CD8-positive, alpha-beta memory T cell (primary cell): ENCODE measurements around the gene LRRC8B. TPM values are rescaled to one million over a fixed set of nuclear protein-coding genes. Genes with fewer than 3 reads are reported as not detected.
"Not testable (repeated sequence)": the region's sequence is repeated elsewhere in the genome, so short reads cannot be mapped to it uniquely, and the experiment has no call there.

Experiments
- CTCF ChIA-PET: fragments of 350-600 bp; sonication (Branson Sonifier 250); formaldehyde crosslinking; loops from one replicate; lab custom pipeline; 2021; ENCODE audit warnings: antibody characterized with exemption; lab: Charles Lee
- POLR2A ChIA-PET: fragments of 350-600 bp; sonication (Branson Sonifier 250); formaldehyde crosslinking; loops from one replicate; lab custom pipeline; 2021; ENCODE audit warnings: antibody characterized with exemption; lab: Charles Lee
- DNase-seq, 5 donors: peaks; one replicate each; pipeline versions ENCODE4 v3.0.0 to v3.0.0-alpha.2; 2020 to 2022; ENCODE audit warnings: mixed read lengths in 1 of 5
- H3K27ac ChIP-seq: one replicate; pipeline ENCODE4 v1.7.0; 2013; ENCODE audit warnings: low read depth, mild to moderate bottlenecking, low read length, moderate library complexity
- H3K27me3 ChIP-seq: 2 replicates; pipeline ENCODE4 v1.7.0; 2013; ENCODE audit warnings: low read length, mild to moderate bottlenecking; ENCODE audit not compliant: insufficient read depth, poor library complexity, severe bottlenecking
- H3K36me3 ChIP-seq: 2 replicates; pipeline ENCODE4 v1.7.0; 2013; ENCODE audit warnings: mild to moderate bottlenecking, low read length, moderate library complexity; ENCODE audit not compliant: insufficient read depth
- H3K4me1 ChIP-seq: 2 replicates; pipeline ENCODE4 v1.7.0; 2013; ENCODE audit warnings: mild to moderate bottlenecking, low read length, moderate library complexity; ENCODE audit not compliant: insufficient read depth
- H3K4me3 ChIP-seq: 2 replicates; pipeline ENCODE4 v1.7.0; 2013; ENCODE audit warnings: mild to moderate bottlenecking, low read length
- H3K9me3 ChIP-seq: 2 replicates; pipeline ENCODE4 v1.7.0; 2013; ENCODE audit warnings: mild to moderate bottlenecking, low read length
- H3K27ac Mint-ChIP-seq, 8 donors: one replicate each; pipeline ENCODE4 v1.8.0; 2020 to 2021; ENCODE audit warnings: mixed read lengths in 8 of 8, mild to moderate bottlenecking in 6 of 8, inconsistent platforms in 3 of 8, moderate library complexity in 3 of 8
- H3K27me3 Mint-ChIP-seq, 2 donors: one replicate each; pipeline ENCODE4 v1.8.0; 2020 to 2021; ENCODE audit warnings: mixed read lengths in 2 of 2, mild to moderate bottlenecking in 1 of 2, moderate library complexity in 1 of 2
- H3K36me3 Mint-ChIP-seq, 3 donors: one replicate each; pipeline ENCODE4 v1.8.0; 2020 to 2021; ENCODE audit warnings: mixed read lengths in 3 of 3, inconsistent platforms in 1 of 3, mild to moderate bottlenecking in 1 of 3
- H3K4me1 Mint-ChIP-seq, 3 donors: one replicate each; pipeline ENCODE4 v1.8.0; 2020 to 2021; ENCODE audit warnings: mixed read lengths in 3 of 3, inconsistent platforms in 1 of 3, mild to moderate bottlenecking in 1 of 3
- H3K4me3 Mint-ChIP-seq, 7 donors: one replicate each; pipeline ENCODE4 v1.8.0; 2020 to 2021; ENCODE audit warnings: mixed read lengths in 7 of 7, mild to moderate bottlenecking in 6 of 7, moderate library complexity in 4 of 7, inconsistent platforms in 2 of 7
- H3K9me3 Mint-ChIP-seq, 5 donors: one replicate each; pipeline ENCODE4 v1.8.0; 2020 to 2022; ENCODE audit warnings: mixed read lengths in 5 of 5, mild to moderate bottlenecking in 3 of 5, moderate library complexity in 2 of 5, inconsistent platforms in 1 of 5
- polyA plus RNA-seq: library from polyadenylated mRNA; unstranded; fragments of 300-500 nt; fragmentation: Illumina TruSeq; gene quantifications from one replicate; pipeline ENCODE4 v1.2.3, GENCODE V29; 2021
- total RNA-seq, 2 experiments: library from RNA; stranded (reverse); gene quantifications; one replicate each; pipeline ENCODE4 v1.2.3, GENCODE V29; 2021

Gene LRRC8B
- total and polyA plus RNA-seq, 3 experiments from 2014 or later: 16.3 to 39.5 (median 36.9) TPM

- peaks cover 21% of the 10 kb centered on the region for H3K4me1 ChIP-seq
- no peak overlapping the region for H3K27ac ChIP-seq
- no peak for DNase-seq
- no peaks in the 10 kb centered on the region for H3K9me3 ChIP-seq
- H3K36me3 ChIP-seq: no peaks in the 10 kb centered on the region
- POLR2A ChIA-PET: no interaction called here
- H3K27ac Mint-ChIP-seq: no peak overlapping the region
- CTCF ChIA-PET: no interaction called here
- peaks cover 28 to 71% (median 55%) of the 10 kb centered on the region in 3 donors for H3K4me1 Mint-ChIP-seq
- no peaks in the 10 kb centered on the region for H3K9me3 Mint-ChIP-seq
- peaks cover 6 to 10% (median 10%) of the 10 kb centered on the region in 3 donors for H3K36me3 Mint-ChIP-seq
- no peak overlapping the region for H3K4me3 ChIP-seq
- no peaks in the 10 kb centered on the region for H3K27me3 Mint-ChIP-seq
- H3K4me3 Mint-ChIP-seq: no peak overlapping the region
- no peaks in the 10 kb centered on the region for H3K27me3 ChIP-seq
Measured at GRCh38 chr1:89532866-89533265, 8.2 kb downstream of the LRRC8B start.

DNA sequence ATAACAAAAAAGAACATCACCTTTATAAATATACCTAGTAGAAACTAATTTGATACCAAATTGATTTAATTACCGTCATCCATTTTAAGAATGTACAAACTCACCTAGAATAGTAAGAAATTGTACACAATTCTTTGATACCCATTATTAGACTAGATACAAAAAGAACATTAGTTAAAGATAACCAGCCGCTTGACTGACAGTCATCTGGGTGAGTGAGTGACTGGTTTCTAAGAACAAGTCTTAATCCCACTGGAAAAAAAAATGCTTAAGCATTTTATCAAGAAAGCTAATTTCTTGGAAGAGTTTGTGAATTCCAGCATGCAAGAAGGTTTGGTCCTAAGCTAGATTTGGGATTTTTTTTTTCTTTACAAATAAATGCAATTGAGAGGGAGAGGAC lies 10.9 kb downstream of the LRRC8B start:
- no peak overlapping the region for H3K4me3 Mint-ChIP-seq
- no peak overlapping the region for H3K4me3 ChIP-seq
- no peaks in the 10 kb centered on the region for H3K27me3 Mint-ChIP-seq
- no peak overlapping the region for H3K27ac Mint-ChIP-seq
- no peaks in the 10 kb centered on the region for H3K9me3 Mint-ChIP-seq
- no peak for DNase-seq
- no peaks in the 10 kb centered on the region for H3K27me3 ChIP-seq
- ChIA-PET POLR2A (no interaction called here), CTCF (no interaction called here)
- H3K9me3 ChIP-seq: no peaks in the 10 kb centered on the region
- no peak overlapping the region for H3K27ac ChIP-seq
- peaks cover 6 to 15% (median 13%) of the 10 kb centered on the region in 3 donors for H3K36me3 Mint-ChIP-seq
- peaks cover 37 to 84% (median 63%) of the 10 kb centered on the region in 3 donors for H3K4me1 Mint-ChIP-seq
- no peaks in the 10 kb centered on the region for H3K36me3 ChIP-seq
- H3K4me1 ChIP-seq: peaks cover 14% of the 10 kb centered on the region

DNA sequence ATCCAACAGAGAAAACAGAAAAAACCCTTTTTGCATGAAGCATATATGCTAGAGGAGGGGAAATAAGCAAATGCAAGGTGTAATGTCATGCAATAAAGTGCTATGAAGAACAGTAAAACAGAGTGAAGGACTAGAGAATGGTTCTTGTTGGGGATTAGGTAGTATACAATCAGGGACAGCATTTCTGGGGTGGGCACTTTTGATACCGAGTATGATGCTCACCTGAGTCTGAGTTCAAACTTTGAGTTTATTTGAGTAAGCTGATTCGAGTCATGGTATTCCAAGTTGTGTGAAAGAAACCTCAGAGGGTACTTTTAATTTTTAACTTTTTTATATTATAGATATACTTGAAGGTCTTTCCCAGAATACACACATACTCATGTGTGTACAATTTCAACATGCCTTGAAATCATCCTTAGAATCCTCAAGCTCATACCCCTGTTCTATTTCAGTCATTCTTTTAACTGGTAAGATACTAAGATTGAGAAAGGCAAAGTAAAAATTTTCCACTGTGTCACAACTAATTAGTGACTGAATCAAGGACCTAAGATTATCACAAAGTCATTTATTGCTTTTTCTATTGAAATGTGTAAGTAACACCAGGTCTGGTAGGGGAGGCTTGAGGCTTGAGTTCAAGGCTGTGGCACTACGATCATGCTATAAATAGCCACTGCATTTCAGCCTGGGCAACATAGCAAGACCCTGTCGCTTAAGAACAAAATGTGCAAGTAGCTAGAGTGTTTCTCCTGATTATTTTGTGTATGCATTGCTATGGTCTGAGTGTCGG lies 12.1 kb downstream of the LRRC8B start:
- no peaks in the 10 kb centered on the region for H3K9me3 ChIP-seq
- H3K4me3 ChIP-seq: no peak overlapping the region
- no peaks in the 10 kb centered on the region for H3K9me3 Mint-ChIP-seq
- H3K4me1 Mint-ChIP-seq: peaks cover 33 to 82% (median 60%) of the 10 kb centered on the region in 3 donors
- ChIA-PET CTCF (no interaction called here), POLR2A (interaction anchor here (0.7 kb wide), 1 partner anchor 11 kb away, joined by 3 read pairs; no protein-coding TSS in a partner anchor)
- no peaks in the 10 kb centered on the region for H3K27me3 Mint-ChIP-seq
- H3K36me3 ChIP-seq: no peaks in the 10 kb centered on the region
- no peak for DNase-seq
- H3K27ac ChIP-seq: no peak overlapping the region
- no peak overlapping the region for H3K4me3 Mint-ChIP-seq
- peak overlapping the region in 1 of 8 donors; percentile 64 for H3K27ac Mint-ChIP-seq
- peaks cover 10 to 17% (median 11%) of the 10 kb centered on the region in 3 donors for H3K36me3 Mint-ChIP-seq
- no peaks in the 10 kb centered on the region for H3K27me3 ChIP-seq
- peaks cover 6% of the 10 kb centered on the region for H3K4me1 ChIP-seq

DNA sequence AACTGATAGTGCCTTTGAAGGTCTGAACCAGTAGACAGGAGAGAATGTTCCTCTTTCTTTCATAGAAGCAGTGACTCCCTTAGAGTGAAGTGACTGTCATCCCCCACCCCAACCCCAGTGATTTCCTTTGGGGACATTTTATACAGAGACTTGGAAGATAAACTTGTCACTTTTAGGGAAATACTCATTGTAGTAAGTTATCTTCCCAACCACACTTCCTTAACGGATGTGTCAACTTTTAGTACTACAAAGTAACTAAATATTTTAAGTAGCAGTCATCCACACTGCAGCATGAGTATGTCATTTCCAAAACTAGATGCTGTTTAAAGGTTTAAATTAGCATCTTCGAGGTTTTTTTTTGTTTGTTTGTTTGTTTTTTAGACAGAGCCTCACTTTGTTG lies 13.7 kb downstream of the LRRC8B start:
- CTCF ChIA-PET: no interaction called here
- POLR2A ChIA-PET: no interaction called here
- no peak overlapping the region for H3K4me3 Mint-ChIP-seq
- H3K27me3 ChIP-seq: no peaks in the 10 kb centered on the region
- no peak overlapping the region for H3K27ac ChIP-seq
- H3K4me3 ChIP-seq: no peak overlapping the region
- peak overlapping the region in 2 of 8 donors; percentile 1 to 26 for H3K27ac Mint-ChIP-seq
- no peaks in the 10 kb centered on the region for H3K4me1 ChIP-seq
- H3K36me3 Mint-ChIP-seq: peaks cover 4 to 14% (median 10%) of the 10 kb centered on the region in 3 donors
- H3K9me3 ChIP-seq: no peaks in the 10 kb centered on the region
- no peak for DNase-seq
- H3K27me3 Mint-ChIP-seq: no peaks in the 10 kb centered on the region
- H3K36me3 ChIP-seq: no peaks in the 10 kb centered on the region
- no peaks in the 10 kb centered on the region for H3K9me3 Mint-ChIP-seq
- H3K4me1 Mint-ChIP-seq: peaks cover 29 to 78% (median 60%) of the 10 kb centered on the region in 3 donors

- peaks cover 4 to 14% (median 10%) of the 10 kb centered on the region in 3 donors for H3K36me3 Mint-ChIP-seq
Measured at GRCh38 chr1:89539128-89539527, 14.5 kb downstream of the LRRC8B start.

DNA sequence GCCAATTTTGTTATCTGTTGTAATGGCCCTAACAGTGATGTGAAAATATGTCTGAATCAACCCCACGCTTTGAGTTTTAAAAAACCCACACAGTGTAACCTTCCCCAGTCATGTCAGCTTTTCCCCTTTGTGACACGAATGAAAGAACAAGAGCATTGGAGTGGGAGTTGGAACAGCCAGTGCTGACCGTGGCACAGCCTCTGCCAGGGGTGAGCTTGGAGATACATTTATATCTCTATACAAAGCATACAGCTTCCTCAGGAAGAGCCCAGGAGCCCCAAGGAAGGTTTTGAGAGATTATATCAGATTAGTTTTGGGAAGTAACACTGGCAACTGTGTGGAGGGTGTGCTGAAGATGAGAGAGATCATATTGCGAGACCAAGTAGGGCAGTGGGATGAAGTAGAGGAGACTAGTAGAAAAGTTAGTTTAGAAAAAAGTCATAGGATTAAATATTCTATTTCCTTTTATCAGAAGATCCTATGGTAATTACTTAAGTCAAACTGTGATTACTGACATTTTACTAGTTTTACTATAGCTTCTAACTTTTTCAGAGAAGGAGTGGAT lies 15.9 kb downstream of the LRRC8B start:
- Histone ChIP-seq H3K27me3 (no peaks in the 10 kb centered on the region), H3K9me3 (no peaks in the 10 kb centered on the region), H3K4me3 (no peak overlapping the region), H3K4me1 (peaks cover 11% of the 10 kb centered on the region), H3K36me3 (no peaks in the 10 kb centered on the region), H3K27ac (no peak overlapping the region)
- H3K4me1 Mint-ChIP-seq: peaks cover 38 to 78% (median 72%) of the 10 kb centered on the region in 3 donors
- H3K4me3 Mint-ChIP-seq: no peak overlapping the region
- H3K27me3 Mint-ChIP-seq: no peaks in the 10 kb centered on the region
- CTCF ChIA-PET: interaction anchor here (0.8 to 2.3 kb wide), 3 partner anchors 10 to 446 kb away, joined by 3 to 7 read pairs (median 3); no protein-coding TSS in a partner anchor
- H3K36me3 Mint-ChIP-seq: peaks cover 4 to 14% (median 10%) of the 10 kb centered on the region in 3 donors
- POLR2A ChIA-PET: no interaction called here
- H3K27ac Mint-ChIP-seq: peak overlapping the region in 2 of 8 donors; percentile 7 to 41
- H3K9me3 Mint-ChIP-seq: no peaks in the 10 kb centered on the region
- DNase-seq: no peak

More at GRCh38 chr1:89539128-89539527, 14.5 kb downstream of the LRRC8B start:
- CTCF ChIA-PET: interaction anchor here (2.3 kb wide), 1 partner anchor 11 kb away, joined by 7 read pairs; no protein-coding TSS in a partner anchor
- H3K36me3 ChIP-seq: no peaks in the 10 kb centered on the region
- DNase-seq: no peak
- H3K4me1 ChIP-seq: no peaks in the 10 kb centered on the region
- no peak overlapping the region for H3K27ac ChIP-seq
- Mint-ChIP-seq H3K4me3 (no peak overlapping the region), H3K9me3 (no peaks in the 10 kb centered on the region), H3K27me3 (no peaks in the 10 kb centered on the region), H3K27ac (peak overlapping the region in 1 of 8 donors; percentile 14), H3K4me1 (peaks cover 29 to 76% (median 58%) of the 10 kb centered on the region in 3 donors)
- no peaks in the 10 kb centered on the region for H3K9me3 ChIP-seq
- H3K27me3 ChIP-seq: no peaks in the 10 kb centered on the region
- POLR2A ChIA-PET: no interaction called here
- H3K4me3 ChIP-seq: no peak overlapping the region

GRCh38 chr1:89542345-89542744 lies 17.7 kb downstream of the LRRC8B start:
- Mint-ChIP-seq H3K9me3 (no peaks in the 10 kb centered on the region), H3K27ac (no peak overlapping the region), H3K36me3 (peaks cover 4 to 12% (median 10%) of the 10 kb centered on the region in 3 donors), H3K27me3 (no peaks in the 10 kb centered on the region), H3K4me1 (peaks cover 37 to 76% (median 74%) of the 10 kb centered on the region in 3 donors), H3K4me3 (no peak overlapping the region)
- Histone ChIP-seq H3K4me3 (no peak overlapping the region), H3K9me3 (no peaks in the 10 kb centered on the region), H3K36me3 (no peaks in the 10 kb centered on the region), H3K27me3 (no peaks in the 10 kb centered on the region), H3K27ac (peak overlapping the region; percentile 33), H3K4me1 (peaks cover 14% of the 10 kb centered on the region)
- ChIA-PET POLR2A (no interaction called here), CTCF (no interaction called here)
- no peak for DNase-seq

- Mint-ChIP-seq H3K4me1 (peaks cover 34 to 74% (median 70%) of the 10 kb centered on the region in 3 donors), H3K36me3 (peaks cover 4 to 12% (median 4%) of the 10 kb centered on the region in 3 donors), H3K27ac (peak overlapping the region in 1 of 8 donors; percentile 4)
- H3K4me3 ChIP-seq, H3K27ac ChIP-seq, H3K27me3 Mint-ChIP-seq, POLR2A ChIA-PET, H3K9me3 ChIP-seq, H3K27me3 ChIP-seq, DNase-seq, H3K9me3 Mint-ChIP-seq, H3K36me3 ChIP-seq, CTCF ChIA-PET, H3K4me3 Mint-ChIP-seq: not testable (repeated sequence)
- H3K4me1 ChIP-seq: peaks cover 14% of the 10 kb centered on the region
Measured at GRCh38 chr1:89543632-89544031, 19.0 kb downstream of the LRRC8B start.
